K562 (cell line): Measurements from ENCODE around the gene RTN4. TPM values are rescaled to one million over a fixed set of nuclear protein-coding genes. Genes with fewer than 3 reads are reported as not detected.
A peak's percentile ranks its signal among the peaks of the same experiment; 100 is the strongest.

Experiments
- BRD4 ChIP-seq: fragments of 200-600 bp; sonication (generic); IDR thresholded peaks from 2 replicates; pipeline ENCODE4 v1.6.1; 2017; ENCODE audit warnings: inconsistent platforms
- E2F6 ChIP-seq, 2 experiments: IDR thresholded peaks; 2 replicates each; pipeline ENCODE4 v1.6.1; 2011; ENCODE audit warnings: borderline replicate concordance in 1 of 2, control low read depth in 1 of 2, low read depth in 1 of 2, low read length in 1 of 2, mild to moderate bottlenecking in 1 of 2, mixed read lengths in 1 of 2, moderate library complexity in 1 of 2; ENCODE audit not compliant: insufficient read depth in 1 of 2, insufficient read length in 1 of 2, poor library complexity in 1 of 2, severe bottlenecking in 1 of 2; ENCODE audit errors: extremely low read depth in 1 of 2
- ELF2 ChIP-seq: fragments of 250-450 bp; sonication (Bioruptor Pico); IDR thresholded peaks from 2 replicates; pipeline ENCODE4 v1.5.0; 2021; ENCODE audit warnings: mild to moderate bottlenecking
- FOSL1 ChIP-seq: fragments of 200-800 bp; sonication (Bioruptor generic); conservative IDR thresholded peaks from 2 replicates; pipeline ENCODE4 v1.6.1; 2016; ENCODE audit warnings: missing genetic modification characterization, missing compliant biosample characterization
- FOXJ2 ChIP-seq: fragments of 200-800 bp; sonication (Bioruptor generic); IDR thresholded peaks from 2 replicates; pipeline ENCODE4 v1.6.1; 2016; ENCODE audit warnings: missing genetic modification characterization, missing compliant biosample characterization
- FOXJ3 ChIP-seq: sonication (generic); formaldehyde crosslinking; IDR thresholded peaks from 2 replicates; pipeline ENCODE4 v1.4.0; 2020; ENCODE audit warnings: mild to moderate bottlenecking, missing genetic modification reagents
- FOXM1 ChIP-seq, 2 experiments: fragments of 450-650 bp in 1 of 2; sonication (generic) in 1 of 2; formaldehyde crosslinking in 1 of 2; IDR thresholded peaks; 2 replicates each; pipeline versions ENCODE4 v1.6.1 to v1.9.0; 2017 to 2022; ENCODE audit warnings: low read depth in 2 of 2, mild to moderate bottlenecking in 2 of 2, missing genetic modification reagents in 1 of 2, moderate library complexity in 1 of 2
- GTF2E2 ChIP-seq: fragments of 200-800 bp; sonication (Bioruptor generic); IDR thresholded peaks from 2 replicates; pipeline ENCODE4 v1.6.1; 2016; ENCODE audit warnings: missing genetic modification characterization, missing compliant biosample characterization
- MAFG ChIP-seq: fragments of 450-650 bp; conservative IDR thresholded peaks from 2 replicates; pipeline ENCODE4 v1.6.1; 2016; ENCODE audit warnings: missing genetic modification characterization, missing compliant biosample characterization
- NFE2 ChIP-seq: IDR thresholded peaks from 2 replicates; pipeline ENCODE4 v1.6.1; 2014; ENCODE audit warnings: antibody characterized with exemption, low read depth
- ZBTB11 ChIP-seq, 3 experiments: fragments of 200-800 bp in 1 of 3; fragments of 250-450 bp in 1 of 3; fragments of 450-650 bp in 1 of 3; sonication (Bioruptor Pico) in 1 of 3; sonication (Bioruptor generic) in 1 of 3; formaldehyde crosslinking in 1 of 3; IDR thresholded peaks; 2 replicates each; pipeline versions ENCODE4 v1.6.1 to v1.8.0; 2016 to 2022; ENCODE audit warnings: mild to moderate bottlenecking in 2 of 3, missing genetic modification characterization in 2 of 3, missing compliant biosample characterization in 1 of 3, moderate library complexity in 1 of 3
- ZFP91 ChIP-seq: sonication (generic); formaldehyde crosslinking; IDR thresholded peaks from 2 replicates; pipeline ENCODE4 v1.8.0; 2022; ENCODE audit warnings: mild to moderate bottlenecking, missing genetic modification reagents
- ZKSCAN1 ChIP-seq: fragments of 150-350 bp; IDR thresholded peaks from 2 replicates; pipeline ENCODE4 v1.6.1; 2016; ENCODE audit warnings: low read depth, low read length
- ZNF41 ChIP-seq: fragments of 250-450 bp; sonication (Bioruptor Pico); conservative IDR thresholded peaks from 2 replicates; pipeline ENCODE4 v1.4.0; 2020; ENCODE audit warnings: mild to moderate bottlenecking
- ZNF592 ChIP-seq: fragments of 450-650 bp; IDR thresholded peaks from 2 replicates; pipeline ENCODE4 v1.6.1; 2017; ENCODE audit warnings: antibody characterized with exemption, mild to moderate bottlenecking
- polyA plus RNA-seq, 8 experiments: library from polyadenylated mRNA; depleted of rRNA in 4 of 8; stranded (reverse) in 5 of 8; unstranded in 3 of 8; fragments of >200 nt; fragmentation: Nextera tagmentation in 2 of 8; fragmentation: Illumina TruSeq in 1 of 8; extraction: Ambion mirVana in 2 of 8; extraction: Trizol in 1 of 8; gene quantifications; 2 replicates each; pipeline versions ENCODE4 v1.2.1 to v1.2.3, GENCODE V29; 2011 to 2014; ENCODE audit warnings: inconsistent platforms in 1 of 8, missing spikeins in 1 of 8
- total RNA-seq, 7 experiments: library from RNA; depleted of rRNA in 6 of 7; stranded (reverse); fragments of >200 nt in 6 of 7; fragmentation: Illumina TruSeq in 2 of 7; extraction: Trizol in 2 of 7; gene quantifications; 2 replicates each; pipeline versions ENCODE4 v1.2.1 to v1.2.3, GENCODE V29; 2011 to 2021; ENCODE audit warnings: low replicate concordance in 1 of 7

The RTN4 gene
- total and polyA plus RNA-seq, 9 of the 15 experiments (the other 6 are each of a cell fraction or from before 2014, with no cell fraction given): 73.0 to 248 (median 116) TPM

- TF ChIP-seq BRD4 (0 out of 2 replicates have a peak, but pooled peaks have one; percentile 30), ZFP91 (CRISPR knock-in tag) (no peak), FOSL1 (tag) (peak; percentile 51), NFE2 (peak; percentile 82), FOXM1 (IDR thresholded peaks at IDR 0.05; ENCODE audit: low read depth) (no peak), FOXM1 (CRISPR knock-in tag; IDR thresholded peaks at IDR 0.05; ENCODE audit: low read depth) (no peak), ZNF41 (CRISPR knock-in tag) (no peak), FOXJ2 (peak; percentile 96), GTF2E2 (tag) (peak; percentile 75), ZNF592 (0 out of 2 replicates have a peak, but pooled peaks have one; percentile 9), ELF2 (CRISPR knock-in tag) (no peak), ZBTB11 (CRISPR knock-in tag; IDR thresholded peaks at IDR 0.05) (peak in 1 of 3 experiments; percentile 11; a peak in 2 of 6 replicates), FOXJ3 (CRISPR knock-in tag) (peak; percentile 72), MAFG (tag) (peak; percentile 58), ZKSCAN1 (no peak), E2F6 (IDR thresholded peaks at IDR 0.05; ENCODE audit: borderline replicate concordance in 1 of 2, extremely low read depth in 1 of 2, insufficient read depth in 1 of 2, insufficient read length in 1 of 2, low read depth in 1 of 2, low read length in 1 of 2, poor library complexity in 1 of 2, severe bottlenecking in 1 of 2) (no peak)
Observed at GRCh38 chr2:54956111-54956627, 94.1 kb downstream of the RTN4 start (continued).
